Activated CD4-positive, alpha-beta T cell treated with anti-CD3 and anti-CD28 coated beads, Interleukin-2, amount 50 U/mL, for 48 hours (primary cell): ENCODE measurements around the gene GRK1.

Experiments used
- DNase-seq, 2 experiments: peaks; one replicate each; pipeline ENCODE4 v3.0.0-alpha.2; 2020

GRK1 gene

GRCh38 chr13:113650731-113651148 is 16.3 kb upstream of the GRK1 start:
- no peak for DNase-seq

DNA sequence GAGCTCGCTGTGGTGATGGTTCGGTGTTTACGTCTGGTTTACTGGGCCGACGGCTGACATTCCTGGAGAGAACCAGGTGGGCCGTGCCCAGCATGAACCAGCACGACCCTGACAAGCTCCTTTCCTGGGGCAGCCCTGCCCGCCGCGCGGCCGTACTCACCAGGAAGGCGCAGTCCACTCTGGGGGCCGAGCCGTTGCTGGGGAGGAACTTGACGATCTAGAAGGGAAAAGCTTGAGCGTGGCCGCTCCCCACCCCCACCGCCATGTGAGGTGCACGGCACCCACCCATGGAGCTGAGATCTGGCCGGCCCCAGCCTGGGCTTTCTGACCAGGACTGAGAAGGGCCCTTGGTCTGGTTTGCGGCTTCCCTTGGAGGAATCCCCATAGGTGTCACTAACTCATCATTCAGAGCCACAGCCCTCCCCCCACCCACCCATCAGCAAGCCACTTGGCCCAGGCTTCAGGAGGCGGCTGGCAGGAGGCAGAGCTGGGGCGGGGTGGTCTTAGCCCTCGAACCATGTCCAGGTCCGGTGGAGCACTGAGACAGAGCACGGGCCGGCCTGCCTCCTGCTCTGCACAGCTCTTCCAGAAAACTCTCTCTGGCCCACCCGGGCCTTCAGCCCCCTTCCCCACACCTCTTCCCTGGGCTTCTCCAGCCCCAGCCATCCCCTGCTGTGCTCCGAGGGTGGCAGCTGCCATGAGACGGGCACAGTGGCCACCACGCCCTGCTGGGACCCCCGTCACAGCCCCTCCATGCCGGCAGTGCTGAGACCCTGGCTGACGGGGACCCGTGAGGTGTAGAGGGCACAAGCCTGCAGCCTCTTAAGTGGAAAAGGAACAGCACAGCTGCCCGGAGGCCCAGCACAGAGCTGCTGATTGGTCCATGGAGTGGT is 15.3 kb upstream of the GRK1 start:
- DNase-seq, result no peak

- DNase-seq, result no peak
Observed at GRCh38 chr13:113652404-113653263, 14.4 kb upstream of the GRK1 start.

DNA sequence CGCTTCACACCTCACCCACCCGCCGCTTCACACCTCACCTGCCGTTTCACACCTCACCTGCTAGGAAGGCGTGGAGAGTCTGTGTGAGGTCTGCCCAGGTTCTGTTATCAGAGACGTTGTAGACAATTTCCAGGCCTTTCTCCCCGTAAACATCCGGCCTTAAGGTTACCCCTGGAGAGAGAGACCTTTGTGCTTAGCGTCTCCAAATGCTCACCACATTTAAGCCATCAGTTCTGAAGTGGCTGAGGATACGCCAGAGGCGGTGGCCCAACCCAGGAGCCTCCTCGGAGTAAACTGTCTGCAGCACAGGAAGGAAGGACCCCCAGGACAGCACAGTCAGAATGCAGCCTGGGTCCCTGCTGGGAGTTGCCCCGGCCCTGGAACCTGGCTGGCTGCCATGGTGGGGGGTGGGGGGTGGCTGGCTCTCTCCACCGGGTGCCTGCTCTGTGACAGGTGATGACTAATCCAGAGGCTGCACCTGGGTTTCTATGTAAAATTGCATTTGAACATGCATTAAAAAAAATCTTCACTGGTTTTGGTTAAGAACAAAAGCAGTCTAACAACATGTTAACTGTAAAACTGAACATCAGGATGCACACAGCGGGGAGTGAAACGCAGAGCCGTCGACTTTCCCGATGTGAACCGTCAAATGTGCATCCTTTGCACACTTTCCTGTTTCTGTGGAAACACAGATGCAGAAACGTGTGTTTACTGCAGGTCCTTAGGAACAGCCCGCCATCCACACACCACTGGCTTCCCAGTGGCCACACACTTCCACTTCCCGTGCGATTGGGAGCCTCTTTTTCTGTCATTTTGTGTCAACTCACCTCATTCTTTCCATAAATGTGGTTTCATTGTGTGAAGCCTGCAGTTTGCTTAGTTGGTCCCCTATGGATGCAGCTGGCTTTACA is 13.5 kb upstream of the GRK1 start:
- no peak for DNase-seq

- DNase-seq, result no peak
Observed at GRCh38 chr13:113654175-113654560, 12.9 kb upstream of the GRK1 start.

DNA sequence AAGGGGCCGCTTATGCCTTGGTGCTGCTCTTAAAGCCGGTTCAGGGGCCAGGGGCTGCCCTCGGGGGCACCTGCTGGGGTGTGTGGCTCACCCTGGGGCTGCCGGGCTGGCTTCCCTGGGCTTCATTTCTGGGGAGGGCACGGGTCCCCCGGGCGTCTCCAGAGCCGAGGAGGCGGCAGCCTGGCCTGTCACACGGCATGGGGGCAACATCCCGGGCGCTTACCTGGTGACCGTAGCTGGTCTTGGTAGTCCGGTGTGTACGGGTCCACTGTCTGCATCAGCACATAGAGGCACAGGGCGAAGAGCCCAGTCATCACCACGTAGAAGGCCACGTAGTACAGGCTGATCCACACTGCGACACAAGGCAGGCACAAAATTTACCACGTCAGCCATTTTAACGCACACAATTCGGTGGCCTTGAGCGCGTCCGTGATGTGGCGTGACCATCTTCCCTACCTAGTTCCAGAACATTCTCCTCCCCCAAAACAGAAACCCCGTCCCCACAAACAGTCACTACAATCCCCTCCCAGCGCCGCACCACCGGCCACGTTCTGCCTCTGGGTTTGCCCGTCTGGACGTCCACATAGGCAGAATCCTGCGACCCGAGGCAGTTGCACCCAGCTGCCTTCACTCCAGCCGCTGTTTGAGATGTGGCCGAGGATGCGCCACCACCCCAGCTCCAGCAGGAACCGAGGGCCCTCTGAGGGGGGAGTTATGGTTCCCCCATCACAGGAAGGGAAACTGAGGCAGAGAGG is 12.3 kb upstream of the GRK1 start:
- no peak for DNase-seq

DNA sequence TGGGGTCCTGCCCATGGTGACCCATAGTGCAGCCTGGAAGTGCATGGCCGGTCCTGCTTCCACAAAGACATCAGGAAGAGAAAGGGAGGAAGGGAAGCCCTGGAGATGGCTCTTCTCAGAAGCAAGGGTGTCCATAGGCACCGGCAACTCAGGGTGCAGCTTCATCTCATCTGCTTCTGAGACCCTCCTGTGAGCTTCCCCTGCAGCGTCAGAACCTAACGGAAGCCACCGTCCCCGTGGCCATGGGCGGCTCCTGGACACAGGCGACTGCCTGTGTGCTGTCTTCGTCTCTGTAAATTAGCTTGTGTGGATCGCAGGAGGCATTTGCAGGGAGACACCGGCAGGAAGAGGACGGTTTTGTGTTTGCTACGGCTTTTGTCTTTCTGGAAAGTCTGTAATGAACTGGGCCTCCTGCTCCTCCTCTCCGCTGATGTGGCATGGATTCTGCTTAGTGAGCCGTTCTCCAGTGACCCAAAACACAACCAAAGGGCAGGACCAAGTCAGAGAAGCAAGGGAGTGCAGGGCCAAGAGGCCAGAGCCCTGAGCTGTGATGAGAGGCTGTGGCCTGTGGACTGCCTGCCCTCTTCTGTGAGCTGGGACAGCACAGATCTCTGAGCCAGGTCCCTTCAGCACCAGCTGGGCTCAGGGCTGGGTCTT is 11.5 kb upstream of the GRK1 start:
- no peak for DNase-seq

GRCh38 chr13:113656003-113656588 is 10.9 kb upstream of the GRK1 start:
- no peak for DNase-seq

- no peak for DNase-seq
Observed at GRCh38 chr13:113656831-113657671, 10.0 kb upstream of the GRK1 start.

GRCh38 chr13:113657851-113658741 is 8.9 kb upstream of the GRK1 start, which contains the start of gene ATP4B:
Gene ATP4B, minus strand, starts transcription at chr13:113658198. Its CDS starts 54 bp downstream, at chr13:113658144.
- no peak for DNase-seq

DNA sequence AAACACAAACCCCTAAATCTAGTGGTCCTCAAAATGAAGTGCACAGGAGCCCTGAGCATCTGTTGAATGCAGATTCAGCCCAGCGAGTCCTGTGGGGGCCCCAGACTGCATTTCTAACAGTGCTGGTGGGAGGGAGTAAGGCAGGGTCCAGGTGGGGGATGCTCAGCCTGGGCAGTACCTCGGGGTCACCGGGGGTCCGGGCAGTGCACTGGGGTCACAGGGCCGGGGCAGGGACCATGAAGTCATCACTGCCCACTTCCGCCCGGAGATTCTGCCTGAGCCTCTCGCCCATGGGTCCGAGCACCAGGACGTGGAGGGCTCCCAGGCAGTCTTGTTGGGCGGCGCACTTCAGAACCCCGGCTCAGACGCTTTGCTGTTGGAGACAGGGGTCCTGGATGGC is 8.2 kb upstream of the GRK1 start:
- DNase-seq, result no peak

DNA sequence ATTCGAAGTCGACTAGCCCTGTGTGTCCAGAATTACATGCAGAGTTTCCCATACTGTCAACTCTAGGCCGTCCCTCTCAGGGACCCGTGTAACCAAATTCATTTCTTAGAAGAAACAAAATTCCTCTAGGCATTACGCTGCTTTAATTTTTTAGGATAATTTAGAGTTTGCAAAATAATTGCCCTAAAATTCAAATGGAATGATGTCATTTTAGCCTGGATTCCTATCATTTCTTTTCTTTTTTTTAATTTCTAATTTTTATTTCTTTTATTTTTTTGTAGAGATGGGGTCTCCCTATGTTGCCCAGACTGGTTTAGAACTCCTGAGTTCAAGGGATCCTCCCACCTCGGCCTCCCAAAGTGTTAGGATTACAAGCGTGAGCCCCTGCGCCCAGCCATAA is 7.7 kb upstream of the GRK1 start:
- no peak for DNase-seq

DNA sequence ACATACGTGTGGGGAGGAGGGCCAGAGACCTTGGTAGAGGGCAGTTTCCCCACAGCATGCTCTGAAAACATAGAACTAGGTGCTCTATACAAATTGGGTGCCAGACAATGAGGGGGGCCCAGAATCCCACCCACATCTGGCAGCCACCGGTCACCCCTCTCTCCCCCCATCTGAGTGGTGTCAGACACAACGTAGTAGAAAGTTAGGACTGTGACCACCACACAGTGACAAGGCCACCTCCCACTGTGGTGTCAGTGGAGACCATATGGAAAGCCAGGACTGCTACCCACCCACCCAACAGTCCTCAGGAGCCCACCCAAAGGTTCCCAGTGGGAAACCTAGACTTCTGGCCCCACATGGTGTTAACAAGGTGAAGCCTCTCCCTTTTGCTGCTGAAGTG is 7.0 kb upstream of the GRK1 start:
- no peak for DNase-seq

- DNase-seq, result no peak
Observed at GRCh38 chr13:113661509-113661908, 5.5 kb upstream of the GRK1 start.

GRCh38 chr13:113663934-113664333 is 3.1 kb upstream of the GRK1 start:
- DNase-seq, result no peak

DNA sequence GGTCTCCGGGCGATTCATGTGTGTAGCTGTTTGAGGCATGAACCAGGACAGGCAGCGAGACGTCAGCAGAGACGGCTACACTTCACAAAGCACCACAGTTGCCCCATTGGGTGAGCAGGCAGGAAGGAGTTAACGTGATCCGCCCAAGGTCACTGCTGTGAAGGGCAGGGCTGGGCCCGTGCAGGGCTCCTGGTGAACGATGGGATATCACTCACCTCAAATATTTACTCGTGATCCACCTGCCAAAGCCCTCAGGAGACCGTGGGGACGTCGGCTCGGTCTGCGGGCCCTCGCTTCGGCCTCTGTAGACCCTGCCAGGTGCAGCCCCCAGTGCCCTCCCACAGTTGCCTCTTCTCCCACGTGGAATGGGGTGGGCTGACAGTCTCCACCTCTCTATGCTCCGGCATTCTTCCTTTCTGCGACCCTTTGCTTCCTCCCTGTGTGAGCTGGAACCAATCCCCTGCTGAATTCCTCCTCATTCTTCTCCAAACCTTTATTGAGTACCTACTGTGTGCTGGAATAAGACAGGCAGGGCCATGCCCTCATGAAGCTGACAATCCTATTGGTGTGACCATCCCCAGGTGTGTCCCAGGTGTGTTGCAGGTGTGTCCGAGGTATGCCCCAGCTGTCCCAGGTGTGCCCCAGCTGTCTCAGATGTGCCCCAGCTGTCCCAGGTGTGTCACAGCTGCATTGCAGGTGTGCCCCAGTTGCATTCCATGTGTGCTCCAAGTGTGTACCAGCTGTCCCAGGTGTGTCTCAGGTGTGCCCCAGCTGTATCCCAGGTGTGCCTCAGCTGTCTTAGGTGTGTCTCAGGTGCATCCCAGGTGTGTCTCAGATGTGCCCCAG is 2.0 kb upstream of the GRK1 start:
- DNase-seq, result no peak

- no peak for DNase-seq
Observed at GRCh38 chr13:113665597-113666328, 1.3 kb upstream of the GRK1 start.
